SK-N-SH (cell line): ENCODE results near the gene ATG7.

Experiments
- CTCF ChIP-seq: fragments of 200-600 bp; sonication (generic); IDR thresholded peaks from 2 replicates; pipeline ENCODE4 v1.6.1; 2017; ENCODE audit warnings: antibody characterized with exemption, mild to moderate bottlenecking, moderate library complexity
- FOXJ3 ChIP-seq: sonication (generic); formaldehyde crosslinking; IDR thresholded peaks from 2 replicates; pipeline ENCODE4 v1.5.1; 2020; ENCODE audit warnings: mild to moderate bottlenecking, missing genetic modification reagents
- MAX ChIP-seq: IDR thresholded peaks from 2 replicates; pipeline ENCODE4 v1.4.0; 2012; ENCODE audit warnings: low read depth
- NRF1 ChIP-seq: IDR thresholded peaks from 2 replicates; pipeline ENCODE4 v1.6.1; 2012; ENCODE audit warnings: low read depth, mild to moderate bottlenecking, low read length
- POLR2AphosphoS5 ChIP-seq: IDR thresholded peaks from 2 replicates; pipeline ENCODE4 v1.6.1; 2012; ENCODE audit warnings: low read depth, low read length
- RCOR1 ChIP-seq: fragments of 150-350 bp; IDR thresholded peaks from 2 replicates; pipeline ENCODE4 v1.6.1; 2017; ENCODE audit warnings: antibody characterized with exemption, low read length
- REST ChIP-seq: IDR thresholded peaks from 2 replicates; pipeline ENCODE4 v1.6.1; 2012; ENCODE audit warnings: mild to moderate bottlenecking, low read depth, low read length, moderate library complexity
- SMC3 ChIP-seq: IDR thresholded peaks from 2 replicates; pipeline ENCODE4 v1.6.1; 2012; ENCODE audit warnings: low read depth, low read length, improper control_type of control experiment
- TEAD4 ChIP-seq: IDR thresholded peaks from 2 replicates; pipeline ENCODE4 v1.4.0; 2012; ENCODE audit warnings: mild to moderate bottlenecking, borderline replicate concordance; ENCODE audit not compliant: insufficient read depth

GRCh38 chr3:11556851-11557644 lies 284.9 kb downstream of the ATG7 start:
- TF ChIP-seq CTCF (no peak), NRF1 (no peak), POLR2AphosphoS5 (no peak), MAX (no peak), RCOR1 (no peak), SMC3 (no peak), FOXJ3 (CRISPR knock-in tag) (no peak), TEAD4 (no peak), REST (no peak)
